Stimulated activated CD4-positive, alpha-beta T cell treated with anti-CD3 and anti-CD28 coated beads, TNF-alpha, amount 100 ng/mL, for 48 hours (primary cell): ENCODE results near the gene STAC.
"Not testable (repeated sequence)": the region's sequence is repeated elsewhere in the genome, so short reads cannot be mapped to it uniquely, and the experiment has no call there.

Experiments
- DNase-seq, 3 donors: peaks; one replicate each; pipeline ENCODE4 v3.0.0-alpha.2; 2020; ENCODE audit warnings: low read depth in 3 of 3

The STAC gene

DNA sequence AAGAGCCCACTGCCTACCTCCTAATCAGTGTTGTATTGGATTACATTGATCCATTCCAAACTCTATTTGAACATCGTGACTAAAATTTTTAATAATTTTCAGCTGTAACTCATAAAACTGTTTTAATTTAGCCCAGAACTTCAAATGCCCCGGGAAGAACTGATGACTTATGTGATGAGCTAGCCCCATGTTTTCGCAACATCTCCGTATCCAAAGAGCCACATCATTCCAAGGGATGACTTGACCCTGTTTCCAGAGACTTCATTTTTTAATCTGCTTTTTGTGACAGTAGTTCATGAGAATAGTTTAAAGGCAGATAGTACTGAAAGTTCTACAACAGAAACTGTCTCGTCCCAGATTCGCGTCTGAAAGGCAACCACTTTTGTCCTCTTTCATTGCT lies 97.4 kb downstream of the STAC start:
- no peak for DNase-seq

- no peak for DNase-seq
These were observed 100.8 kb downstream of the STAC start for GRCh38 chr3:36480911-36481648.

- no peak for DNase-seq
These were observed 102.0 kb downstream of the STAC start for GRCh38 chr3:36482256-36482655.

DNA sequence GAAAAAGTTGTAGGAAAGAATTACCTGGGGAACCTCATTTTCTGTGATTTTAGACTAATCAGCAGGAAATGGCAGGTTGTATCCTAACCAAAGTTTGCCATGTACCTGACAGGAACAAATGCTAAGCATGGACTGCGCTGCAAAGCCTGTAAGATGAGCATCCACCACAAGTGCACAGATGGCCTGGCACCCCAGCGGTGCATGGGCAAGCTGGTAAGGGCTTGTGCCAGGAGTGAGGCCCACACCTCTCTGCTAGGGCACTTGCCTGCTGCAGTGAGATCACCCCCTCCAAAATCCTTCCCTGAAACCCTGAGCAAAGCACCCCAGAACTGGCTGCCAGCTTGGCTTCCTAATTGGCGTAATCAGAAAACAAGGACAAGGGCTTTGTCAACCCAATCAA lies 102.6 kb downstream of the STAC start:
- DNase-seq = no peak

DNA sequence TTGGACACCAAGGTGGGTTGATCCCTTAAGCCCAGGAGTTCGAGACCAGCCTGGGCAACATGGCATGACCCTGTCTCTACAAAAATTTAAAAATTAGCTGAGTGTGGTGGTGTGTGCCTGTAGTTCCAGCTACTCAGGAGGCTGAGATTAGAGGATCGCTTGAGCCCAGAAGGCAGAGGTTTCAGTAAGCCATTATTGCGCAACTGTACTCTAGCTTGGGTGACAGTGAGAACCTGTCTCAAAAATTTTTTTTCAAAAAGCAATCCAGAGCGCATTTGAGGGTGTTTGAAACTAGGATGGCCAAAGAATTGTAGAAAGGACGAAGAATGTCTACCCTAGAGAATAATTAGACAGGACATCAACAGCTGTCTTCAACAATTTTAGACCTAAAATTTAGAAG lies 103.4 kb downstream of the STAC start:
- DNase-seq = no peak

DNA sequence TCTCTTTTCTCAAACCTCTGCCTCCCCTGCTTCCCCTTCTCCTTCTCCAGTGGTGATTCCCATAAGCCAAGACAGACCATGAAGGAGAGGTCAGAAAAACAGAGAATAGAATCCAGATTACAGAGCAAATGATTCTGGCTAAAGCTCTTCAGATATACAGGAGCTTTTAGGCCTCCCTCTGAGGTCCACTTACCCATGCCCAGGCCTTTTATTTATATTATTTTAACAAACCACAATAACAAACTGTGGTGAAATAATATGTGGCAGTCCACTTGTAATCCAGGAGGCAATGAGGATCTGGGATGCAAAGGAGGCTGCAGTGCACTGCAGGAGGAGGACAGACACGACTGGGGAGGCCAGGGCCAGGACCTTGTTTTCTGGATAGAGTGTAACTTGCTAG lies 104.1 kb downstream of the STAC start:
- DNase-seq = no peak

DNA sequence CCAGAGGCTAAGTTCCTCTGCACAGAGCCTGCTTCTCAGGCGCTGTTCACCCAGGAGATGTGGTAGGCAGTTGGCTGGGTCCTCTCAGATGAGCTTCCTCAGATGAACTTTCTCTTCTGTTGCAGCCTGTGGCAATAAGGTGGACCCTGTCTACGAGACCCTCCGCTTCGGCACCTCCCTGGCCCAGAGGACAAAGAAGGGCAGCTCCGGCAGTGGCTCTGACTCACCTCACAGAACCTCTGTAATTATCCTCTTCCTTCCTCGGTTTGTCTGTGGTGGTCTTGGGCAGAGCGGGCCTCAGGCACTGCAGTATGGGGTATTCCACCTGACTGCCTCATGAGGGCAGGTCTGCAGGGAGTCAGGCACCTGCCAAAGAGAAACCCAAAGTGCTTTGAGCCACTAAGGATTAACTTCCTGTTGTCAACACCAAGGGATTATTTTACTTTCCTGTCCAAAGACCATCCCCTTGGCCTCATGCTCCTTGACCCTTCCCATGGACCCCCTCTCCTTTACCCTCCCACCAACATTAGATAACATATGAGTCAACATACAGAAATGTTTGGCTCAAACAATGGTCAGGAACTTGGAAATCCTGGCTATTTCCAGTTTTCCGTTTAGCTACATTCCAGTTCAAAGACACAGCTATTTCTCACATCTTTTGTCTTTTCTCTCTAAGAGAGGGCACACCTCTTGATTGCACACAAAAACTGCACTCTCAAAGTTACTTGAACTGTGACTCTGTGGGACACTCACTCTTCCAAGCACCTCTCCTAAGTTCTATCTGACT lies 105.9 kb downstream of the STAC start:
- no peak for DNase-seq

GRCh38 chr3:36487616-36488015 lies 107.3 kb downstream of the STAC start:
- no peak for DNase-seq

DNA sequence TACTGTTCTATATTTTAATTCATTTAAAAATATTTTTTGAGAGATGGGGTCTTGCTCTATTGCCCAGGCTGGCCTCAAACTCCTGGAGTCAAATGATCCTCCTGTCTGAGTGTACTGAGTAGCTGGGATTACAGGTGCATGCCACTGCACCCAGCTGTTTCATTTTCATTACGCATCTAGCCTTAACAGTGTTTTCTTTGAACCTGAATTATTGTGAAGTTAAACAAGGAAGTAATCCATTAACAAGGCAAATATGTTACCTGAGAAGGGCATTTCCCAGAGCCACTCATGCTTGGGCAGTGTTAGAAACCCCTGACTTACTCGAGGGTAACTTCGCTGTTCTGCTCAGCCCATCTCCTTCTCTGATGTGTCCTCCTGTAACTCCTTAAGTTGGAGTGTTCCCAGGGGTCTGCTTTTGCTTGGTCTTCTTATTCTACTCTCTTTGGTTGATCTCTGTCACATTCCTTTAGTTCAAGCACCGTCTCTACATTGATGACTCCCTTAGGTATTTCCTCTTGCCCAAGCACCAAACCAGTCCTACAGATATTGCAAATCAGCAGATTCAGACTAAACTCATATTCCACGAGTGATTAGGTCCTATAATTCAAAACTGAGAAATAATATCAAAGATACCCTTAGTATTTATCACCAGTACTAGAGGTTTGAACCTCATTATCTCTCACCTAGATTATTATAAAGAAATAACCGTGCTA lies 107.9 kb downstream of the STAC start:
- DNase-seq = no peak

DNA sequence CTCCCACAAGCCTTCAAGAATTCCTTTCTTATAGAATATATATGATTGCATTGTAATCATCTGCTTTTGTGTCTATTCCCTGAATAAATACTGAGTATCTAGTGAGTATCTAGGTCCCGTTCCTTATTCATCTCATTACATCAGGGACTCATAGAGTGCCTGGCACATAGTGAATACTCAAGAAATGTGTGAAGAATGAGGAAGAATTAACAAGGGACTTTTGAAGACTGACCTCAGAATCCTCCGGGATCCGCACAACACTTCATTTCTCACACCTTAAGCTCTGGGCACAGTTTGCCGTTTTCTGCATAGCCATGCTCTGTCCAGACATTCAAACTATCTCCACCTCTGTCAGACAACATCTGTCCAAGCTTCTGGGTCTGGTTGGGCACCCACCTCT lies 108.8 kb downstream of the STAC start:
- DNase-seq = no peak

GRCh38 chr3:36489679-36490425 lies 109.5 kb downstream of the STAC start:
- DNase-seq = no peak

- no peak for DNase-seq
These were observed 112.7 kb downstream of the STAC start for GRCh38 chr3:36493051-36493450.

- no peak for DNase-seq
These were observed 114.3 kb downstream of the STAC start for GRCh38 chr3:36494461-36495109.

GRCh38 chr3:36496684-36497633 lies 116.7 kb downstream of the STAC start:
- DNase-seq = no peak

- not testable (repeated sequence) for DNase-seq
These were observed 119.7 kb downstream of the STAC start for GRCh38 chr3:36500053-36500452.

DNA sequence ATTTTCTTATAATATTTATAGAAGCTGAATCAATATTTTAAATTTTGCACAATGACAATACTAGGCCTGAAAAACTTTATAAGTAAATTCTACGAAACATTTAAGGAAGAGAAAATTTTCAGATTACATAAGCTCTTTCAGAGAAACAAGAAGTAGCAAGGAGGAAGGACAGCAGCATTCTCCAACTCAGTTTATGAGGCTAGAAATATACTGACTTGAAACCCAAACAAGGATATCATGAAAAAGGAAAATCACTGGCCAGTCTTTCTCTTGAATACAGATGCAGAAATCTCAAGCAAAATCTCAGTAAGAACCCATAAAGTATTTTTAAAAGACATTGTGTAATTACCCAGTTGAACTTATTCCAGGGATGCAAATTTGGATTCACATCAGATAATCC lies 121.3 kb downstream of the STAC start:
- DNase-seq = no peak

DNA sequence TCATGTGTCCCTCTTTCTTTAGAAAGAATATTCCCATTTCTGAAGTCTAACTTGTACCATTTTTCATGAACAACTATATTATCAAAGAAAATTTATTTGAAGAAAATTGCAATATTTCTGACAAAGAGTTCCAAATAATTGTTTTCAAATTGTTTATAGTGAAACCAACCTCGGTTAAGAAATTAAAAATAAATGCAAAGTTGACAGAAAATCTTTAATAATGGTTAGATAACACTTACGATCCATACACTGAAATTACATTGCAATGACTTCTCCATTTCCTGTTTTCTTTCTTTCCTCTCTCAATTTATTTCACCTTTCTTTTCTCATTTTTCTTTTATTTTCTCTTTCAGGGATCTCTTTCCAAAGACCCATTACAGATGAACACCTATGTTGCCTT lies 125.1 kb downstream of the STAC start:
- DNase-seq = no peak

GRCh38 chr3:36511791-36512486 lies 131.6 kb downstream of the STAC start:
- no peak for DNase-seq

DNA sequence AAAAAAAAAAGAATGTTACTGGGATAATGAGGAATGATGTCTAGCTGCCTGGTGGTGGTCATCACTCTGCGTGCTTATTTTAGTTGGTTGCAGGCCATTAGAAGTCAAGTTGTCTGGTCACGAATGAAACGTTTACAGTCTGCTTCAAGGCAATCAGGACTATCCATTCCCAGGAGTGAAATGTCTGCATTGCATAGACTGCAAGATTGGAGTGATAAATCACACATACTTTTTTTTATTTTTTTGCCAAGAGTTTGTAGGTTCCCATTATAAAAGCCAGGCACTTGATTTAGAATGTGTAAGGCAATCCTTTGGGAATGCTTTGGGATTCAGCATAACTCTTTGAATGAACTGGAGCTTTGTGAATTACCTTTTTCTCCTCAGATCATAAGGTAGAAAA lies 132.3 kb downstream of the STAC start:
- no peak for DNase-seq

GRCh38 chr3:36514171-36514570 lies 133.9 kb downstream of the STAC start:
- no peak for DNase-seq
